HG03060 (cell line): Measurements from ENCODE around the gene SDF4.
"Not testable (repeated sequence)": the region's sequence is repeated elsewhere in the genome, so short reads cannot be mapped to it uniquely, and the experiment has no call there.

Experiments
- ATAC-seq: cut with Tn5 transposase; IDR thresholded peaks from one replicate; pipeline ENCODE4 v1.9.1; 2021; ENCODE audit warnings: low read depth, moderate number of reproducible peaks; ENCODE audit not compliant: unreplicated experiment

Gene SDF4

DNA sequence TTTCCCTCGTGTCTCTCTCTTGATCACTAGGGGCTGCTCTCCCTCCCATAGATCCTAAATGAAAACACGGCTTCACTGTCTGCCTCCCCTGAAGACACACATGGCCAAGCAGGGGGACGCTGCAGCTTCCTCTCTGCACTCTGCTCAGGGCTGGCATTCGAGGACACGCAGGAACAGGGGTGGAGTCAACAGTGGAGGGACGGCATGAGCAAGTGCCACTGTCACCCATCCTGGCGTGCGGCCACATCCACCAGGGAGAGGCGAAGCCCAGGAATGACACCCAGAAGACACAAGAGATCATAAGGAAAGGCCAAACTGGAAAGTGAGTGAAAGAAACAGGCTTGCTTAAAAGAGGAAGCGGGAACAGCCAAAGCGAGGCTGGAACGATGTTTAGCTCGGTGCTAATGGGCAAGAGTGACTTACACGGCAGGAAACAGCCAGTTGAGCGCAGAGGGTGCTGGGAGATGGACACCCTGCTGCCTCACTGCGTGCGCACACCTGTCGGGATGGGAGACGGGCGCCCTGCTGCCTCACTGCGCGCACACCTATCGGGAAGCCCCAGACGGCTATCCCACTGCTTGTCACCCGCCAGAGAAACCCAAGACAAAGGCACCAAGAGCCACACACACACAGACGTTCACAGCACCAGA, 28.3 kb upstream of the SDF4 start:
- no peak for ATAC-seq

DNA sequence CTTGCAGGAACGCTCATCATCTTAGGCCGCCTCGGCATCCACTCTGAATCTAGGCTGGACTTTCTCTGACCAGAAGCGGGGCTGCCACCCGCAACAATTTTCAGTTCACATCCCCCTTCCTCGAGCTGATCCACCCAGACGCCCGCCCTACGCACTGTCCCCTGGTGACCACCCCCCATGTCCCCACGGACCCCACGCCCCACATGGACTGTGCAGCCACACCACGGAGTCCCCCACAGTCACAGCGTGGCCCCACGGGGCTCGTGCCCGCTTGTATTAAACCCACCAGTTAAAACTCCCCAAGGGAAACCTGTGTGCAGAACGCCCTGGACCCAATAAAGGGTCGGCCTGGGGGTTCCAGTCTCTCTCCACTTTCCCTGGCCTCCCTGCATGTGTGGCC, 27.7 kb upstream of the SDF4 start:
- ATAC-seq, result no peak

DNA sequence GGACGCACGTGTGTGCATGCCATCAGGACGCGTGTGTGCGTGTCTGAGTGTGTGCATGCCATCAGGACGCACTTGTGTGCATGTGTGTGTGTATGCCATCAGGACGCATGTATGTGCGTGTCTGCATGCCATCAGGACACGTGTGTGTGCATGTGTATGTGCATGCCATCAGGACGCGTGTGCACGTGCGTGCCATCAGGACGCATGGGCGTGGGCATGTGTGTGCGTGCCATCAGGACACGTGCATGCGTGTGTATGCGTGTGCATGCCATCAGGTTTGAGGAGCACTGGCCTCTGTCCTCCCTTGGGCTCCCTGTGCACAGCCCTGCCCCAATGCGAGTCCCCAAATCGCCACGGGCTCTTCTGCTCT, 27.3 kb upstream of the SDF4 start:
- no peak for ATAC-seq

DNA sequence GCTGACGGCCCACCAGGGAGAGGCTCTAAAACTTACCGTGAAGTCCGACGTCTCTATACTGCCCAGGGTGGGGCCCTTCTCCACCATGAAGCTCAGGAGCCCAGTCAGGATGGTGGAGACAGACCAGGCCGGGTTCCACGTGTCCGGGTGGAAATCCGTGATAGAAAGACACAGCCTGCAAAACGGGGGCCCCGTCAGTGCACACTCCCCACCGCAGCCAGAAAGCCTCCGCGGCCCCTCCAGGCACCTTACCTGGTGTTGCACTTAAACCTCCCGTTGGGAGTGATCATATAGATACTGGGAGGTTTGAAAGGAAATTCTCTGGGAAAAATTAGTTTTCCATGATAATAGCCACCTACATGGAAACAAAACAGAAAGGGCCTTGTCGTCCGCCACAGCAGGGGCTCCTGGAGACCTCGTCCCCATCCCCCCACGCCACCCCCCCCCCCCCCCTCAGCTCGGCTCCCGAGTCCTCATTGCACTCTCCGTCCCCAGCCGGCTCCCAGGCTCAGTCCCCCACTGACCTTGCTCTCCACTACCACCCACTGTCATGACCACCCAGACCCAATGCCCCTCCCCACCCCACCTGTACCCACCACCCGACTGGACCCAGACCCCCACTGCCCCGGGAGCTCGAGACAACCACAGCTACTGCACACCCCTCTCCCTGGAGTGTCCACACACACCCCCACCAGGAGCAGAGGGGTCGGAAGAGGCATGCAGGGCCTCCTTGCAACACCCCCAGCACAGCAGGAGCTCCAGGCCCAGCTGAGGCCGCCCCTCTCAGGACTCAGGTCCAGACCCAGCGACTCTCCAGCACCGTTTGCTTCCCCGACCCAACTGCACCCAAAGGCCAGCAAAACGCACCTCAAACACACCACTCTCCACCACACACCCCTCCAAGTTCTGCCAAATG, 25.4 kb upstream of the SDF4 start:
- no peak for ATAC-seq

DNA sequence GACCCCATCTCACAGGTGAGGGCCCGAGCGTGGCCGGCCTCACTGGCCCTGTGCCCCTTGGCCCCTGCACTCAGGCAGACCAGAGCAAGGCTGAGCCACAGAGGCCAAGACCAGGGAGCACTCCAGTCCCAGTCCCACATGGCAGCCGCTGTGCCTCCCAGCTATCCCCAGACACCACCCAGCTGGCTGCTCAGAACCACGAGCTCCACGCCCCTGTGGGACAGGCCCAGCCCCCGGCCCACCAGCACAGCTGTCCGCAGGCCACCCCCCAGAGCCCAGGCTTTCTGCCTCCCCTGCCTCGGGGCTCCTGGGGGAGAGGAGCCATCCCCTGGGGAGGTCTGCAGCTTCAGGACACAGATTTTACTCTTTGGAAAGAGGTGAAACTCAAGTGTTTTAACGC, 23.8 kb upstream of the SDF4 start:
- no peak for ATAC-seq

DNA sequence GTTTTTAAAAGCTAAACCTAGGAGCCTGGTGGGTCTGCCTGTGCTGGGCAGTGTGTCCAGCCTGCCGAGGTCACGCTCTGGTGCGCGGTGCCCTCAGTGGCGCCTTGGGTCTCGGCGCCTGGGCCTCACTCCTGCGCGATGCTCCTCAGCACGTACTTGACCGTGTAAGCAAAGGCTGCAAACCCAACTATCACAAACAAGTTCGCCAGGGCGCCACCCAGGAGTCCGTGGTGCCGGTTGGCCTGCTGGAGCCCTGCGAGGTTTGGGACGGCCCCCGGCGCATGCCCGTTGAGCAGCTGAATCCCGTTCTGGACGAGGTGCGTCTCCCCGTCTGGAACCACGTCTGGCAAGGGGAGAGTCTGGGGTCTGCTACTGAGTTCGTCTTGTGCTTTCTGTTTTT, 23.3 kb upstream of the SDF4 start:
- ATAC-seq, result no peak

DNA sequence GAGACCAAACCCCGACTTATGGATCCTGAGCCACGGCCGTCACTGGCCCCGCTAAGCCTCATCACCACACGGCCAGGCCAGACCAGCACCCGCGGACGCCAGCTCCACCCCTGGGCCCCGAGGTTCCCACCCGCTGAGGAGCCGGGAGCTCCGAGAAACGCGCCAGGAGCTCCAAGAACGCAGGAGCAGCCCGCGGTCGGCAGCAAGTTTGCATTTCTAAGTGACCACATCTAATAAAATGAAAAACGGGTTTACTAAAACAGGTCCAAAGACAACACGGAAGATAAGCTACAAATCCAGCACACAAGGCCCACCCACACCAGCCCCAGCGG, 22.8 kb upstream of the SDF4 start:
- no peak for ATAC-seq

DNA sequence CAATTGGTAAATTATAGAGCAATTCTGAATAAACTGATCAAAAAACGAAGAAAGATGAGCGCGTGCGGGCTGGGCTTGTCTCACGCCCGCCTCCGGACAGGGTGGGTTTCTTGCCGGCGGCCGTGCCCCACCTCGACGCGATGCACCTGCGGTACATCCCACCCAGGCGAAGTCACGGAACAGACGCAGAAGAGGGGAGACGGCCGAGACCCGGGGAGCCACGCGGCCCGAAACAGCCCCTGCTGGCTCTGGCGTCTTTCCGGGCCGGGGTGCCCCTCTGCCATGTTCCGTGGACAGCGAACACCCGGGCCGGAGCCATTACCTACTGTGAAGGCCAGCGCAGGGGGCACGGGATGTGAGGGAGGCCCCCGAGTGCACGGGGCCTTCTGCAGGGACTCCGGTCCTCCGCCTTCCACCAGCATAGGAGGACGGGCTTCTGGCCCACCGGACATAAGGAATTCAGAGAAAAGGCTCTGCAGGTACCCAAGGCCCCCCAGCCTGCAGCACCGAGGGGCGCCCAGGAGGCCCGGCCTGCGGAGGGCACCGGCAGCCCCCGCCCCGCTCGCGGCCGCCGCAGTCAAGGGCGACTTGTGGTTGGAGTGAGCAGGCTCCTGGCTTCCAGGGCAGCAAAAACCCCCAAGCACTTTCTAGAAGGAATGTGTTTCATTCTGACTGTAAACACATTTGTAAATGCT, 22.3 kb upstream of the SDF4 start:
- ATAC-seq, result no peak

DNA sequence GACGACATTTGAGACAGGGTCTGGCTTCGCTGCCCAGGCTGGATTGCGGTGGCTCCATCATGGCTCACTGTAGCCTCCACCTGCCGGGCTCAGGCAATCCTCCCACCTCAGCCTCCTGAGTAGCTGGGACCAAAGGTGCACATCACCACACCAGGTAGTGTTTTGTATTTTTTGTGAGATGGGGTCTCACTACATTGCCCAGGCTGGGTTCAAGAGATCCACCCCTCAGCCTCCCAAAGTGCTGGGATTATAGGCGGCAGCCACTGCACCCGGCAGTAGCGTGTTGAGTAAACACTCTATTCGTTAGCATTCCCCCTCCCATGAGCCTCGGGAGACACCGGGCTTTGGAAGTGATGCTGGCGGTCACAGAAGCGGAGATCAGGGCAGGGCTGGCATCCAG, 21.5 kb upstream of the SDF4 start:
- ATAC-seq, result no peak

DNA sequence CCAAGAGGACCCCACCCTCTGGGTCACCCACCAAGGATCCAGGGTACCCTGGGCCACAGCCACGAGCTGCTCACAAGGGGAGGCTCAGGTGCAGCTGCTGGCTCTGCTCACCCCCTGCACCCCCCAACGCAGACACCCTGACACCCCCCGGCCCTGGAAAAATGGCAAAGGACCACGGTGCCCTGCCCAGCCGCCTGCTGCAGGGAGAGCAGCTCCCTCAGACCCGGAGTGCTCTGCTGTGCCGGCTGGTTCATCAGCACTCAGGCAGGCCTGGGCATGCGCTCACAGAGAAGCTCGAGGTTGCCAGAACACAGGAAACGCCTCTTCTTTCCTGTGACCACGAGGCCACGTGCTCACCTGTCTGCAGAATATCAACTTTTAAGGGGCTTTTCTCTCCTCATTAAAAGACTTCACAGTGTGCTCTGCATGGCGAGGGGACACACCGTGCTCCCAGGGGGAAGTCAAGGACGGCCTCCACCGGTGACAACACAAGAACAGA, 19.0 kb upstream of the SDF4 start:
- no peak for ATAC-seq

DNA sequence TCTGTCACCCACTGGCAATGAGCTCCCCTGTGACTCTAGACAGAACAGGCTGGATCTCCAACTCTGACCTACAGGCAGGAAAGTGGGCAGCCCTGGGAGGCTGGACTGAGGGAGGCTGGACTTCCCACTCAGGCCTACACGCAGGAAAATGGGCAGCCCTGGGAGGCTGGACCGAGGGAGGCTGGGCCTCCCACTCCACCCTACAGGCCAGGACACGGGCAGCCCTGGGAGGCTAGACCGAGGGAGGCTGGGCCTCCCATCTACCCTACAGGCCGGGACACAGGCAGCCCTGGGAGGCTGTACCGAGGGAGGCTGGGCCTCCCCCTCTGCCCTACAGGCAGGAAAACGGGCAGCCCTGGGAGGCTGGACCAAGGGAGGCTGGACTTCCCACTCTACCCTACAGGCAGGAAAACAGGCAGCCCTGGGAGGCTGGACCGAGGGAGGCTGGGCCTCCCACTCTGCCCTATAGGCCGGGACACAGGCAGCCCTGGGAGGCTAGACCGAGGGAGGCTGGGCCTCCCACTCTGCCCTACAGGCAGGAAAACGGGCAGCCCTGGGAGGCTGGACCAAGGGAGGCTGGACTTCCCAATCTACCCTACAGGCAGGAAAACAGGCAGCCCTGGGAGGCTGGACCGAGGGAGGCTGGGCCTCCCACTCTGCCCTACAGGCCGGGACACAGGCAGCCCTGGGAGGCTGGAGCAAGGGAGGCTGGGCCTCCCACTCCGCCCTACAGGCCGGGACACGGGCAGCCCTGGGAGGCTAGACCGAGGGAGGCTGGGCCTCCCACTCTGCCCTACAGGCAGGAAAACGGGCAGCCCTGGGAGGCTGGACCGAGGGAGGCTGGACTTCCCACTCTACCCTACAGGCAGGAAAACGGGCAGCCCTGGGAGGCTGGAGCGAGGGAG, 16.5 kb upstream of the SDF4 start:
- ATAC-seq, result not testable (repeated sequence)

DNA sequence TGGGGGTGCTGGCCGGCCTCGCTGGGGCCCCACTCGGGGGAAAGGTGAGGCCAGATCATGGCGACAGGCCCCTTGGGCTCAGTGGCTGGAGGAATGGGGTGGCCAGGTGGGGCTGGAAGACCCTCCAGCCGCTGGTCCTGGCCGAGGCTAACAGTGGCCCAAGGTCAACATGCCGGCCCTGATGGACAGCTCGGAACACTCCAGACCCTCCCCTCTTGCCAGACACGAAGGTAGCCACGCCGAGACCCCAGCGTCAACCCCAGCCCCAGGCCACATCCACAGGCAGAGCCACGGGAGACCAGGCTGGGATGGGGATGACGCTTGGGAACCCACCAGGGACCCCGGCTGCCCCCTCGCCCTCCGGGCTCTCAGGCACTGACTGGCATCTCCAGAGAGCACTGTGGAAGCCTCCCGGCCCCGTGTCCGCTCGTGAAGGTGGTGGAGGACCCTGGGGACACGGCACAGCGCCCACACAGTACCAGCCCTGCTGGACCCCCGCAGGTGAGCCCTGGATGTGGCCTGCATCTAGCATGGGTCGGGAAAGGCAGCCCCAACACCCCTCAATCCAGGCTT, 15.6 kb upstream of the SDF4 start:
- ATAC-seq, result no peak

DNA sequence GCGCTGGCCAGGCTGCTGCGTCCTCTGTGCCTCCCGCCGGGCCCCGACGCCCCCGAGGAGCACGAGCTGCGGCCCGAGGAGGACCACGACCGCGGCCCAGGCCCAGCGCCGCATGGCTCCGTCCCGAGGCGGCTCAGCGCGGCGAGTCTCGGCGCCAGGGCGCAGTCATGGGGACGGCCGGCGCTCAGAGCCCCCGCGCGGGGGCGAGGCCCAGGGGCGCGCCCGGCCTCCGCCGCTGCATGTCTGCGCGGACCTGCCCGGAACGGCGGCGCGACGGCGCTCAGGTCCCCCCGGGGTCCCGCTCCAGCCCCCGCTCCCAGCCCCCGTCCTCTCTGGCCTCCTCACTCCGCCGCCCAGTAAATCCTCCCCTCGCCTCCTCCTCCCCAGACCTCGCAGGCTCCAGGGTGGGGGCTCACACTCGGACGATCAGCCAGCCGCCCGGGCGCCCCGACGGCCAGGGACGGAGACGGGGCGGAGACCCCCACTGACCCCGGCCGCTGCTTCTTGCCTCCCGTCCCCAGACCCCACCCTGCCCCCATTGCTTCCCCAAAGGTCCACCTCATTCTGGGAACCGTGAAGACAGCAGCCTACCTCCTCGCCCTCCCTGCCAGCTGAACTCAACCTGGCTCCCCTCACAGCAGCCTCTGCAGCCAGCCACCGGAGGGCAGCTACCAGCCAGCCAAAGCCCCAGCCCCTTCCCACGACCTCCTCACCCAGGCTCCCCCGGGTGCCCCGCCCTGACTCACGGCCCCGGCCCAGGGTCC, 15.0 kb upstream of the SDF4 start, which contains the start of gene C1QTNF12:
Gene C1QTNF12, minus strand, starts transcription at position 146 of the 764 bp plus-strand sequence. Its CDS starts 32 bp downstream, at position 114.
- no peak for ATAC-seq

DNA sequence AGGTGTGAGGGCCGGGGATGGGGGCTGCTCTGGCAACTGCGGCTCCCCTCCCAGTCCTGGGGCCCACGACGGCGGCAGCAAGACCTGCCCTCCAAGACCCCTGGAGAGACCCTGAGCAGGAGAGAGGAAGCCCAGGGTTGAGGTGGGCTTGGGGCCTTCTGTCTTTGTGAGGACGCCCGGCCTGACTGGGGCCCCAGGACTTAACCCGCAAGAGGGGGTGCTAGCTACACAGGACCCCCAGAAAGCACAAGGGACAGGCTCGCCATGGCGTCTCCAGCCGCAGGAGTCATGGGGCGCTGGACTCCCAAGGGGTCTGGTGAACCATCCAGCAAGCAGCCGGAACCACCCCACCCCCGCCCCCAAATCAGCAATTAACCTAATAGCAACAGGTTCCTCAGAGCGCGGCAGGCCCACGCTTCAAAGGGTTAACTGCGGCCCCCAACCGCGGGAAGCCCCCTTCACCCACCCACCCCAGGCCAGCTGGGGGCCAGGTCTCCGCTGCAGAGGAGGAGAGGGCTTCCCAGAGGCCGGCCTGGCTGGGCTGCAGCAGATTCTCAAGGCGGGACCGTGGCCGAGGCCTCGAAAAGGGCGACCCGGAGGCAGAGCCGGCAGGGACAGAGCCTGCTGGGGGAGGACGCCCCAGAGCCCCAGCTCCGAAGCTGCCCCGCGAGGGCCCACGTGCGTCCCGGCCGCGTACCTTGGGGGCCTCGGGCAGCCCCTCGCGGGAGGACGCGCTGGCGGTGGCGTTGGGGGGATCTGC, 14.2 kb upstream of the SDF4 start:
- ATAC-seq, result no peak

DNA sequence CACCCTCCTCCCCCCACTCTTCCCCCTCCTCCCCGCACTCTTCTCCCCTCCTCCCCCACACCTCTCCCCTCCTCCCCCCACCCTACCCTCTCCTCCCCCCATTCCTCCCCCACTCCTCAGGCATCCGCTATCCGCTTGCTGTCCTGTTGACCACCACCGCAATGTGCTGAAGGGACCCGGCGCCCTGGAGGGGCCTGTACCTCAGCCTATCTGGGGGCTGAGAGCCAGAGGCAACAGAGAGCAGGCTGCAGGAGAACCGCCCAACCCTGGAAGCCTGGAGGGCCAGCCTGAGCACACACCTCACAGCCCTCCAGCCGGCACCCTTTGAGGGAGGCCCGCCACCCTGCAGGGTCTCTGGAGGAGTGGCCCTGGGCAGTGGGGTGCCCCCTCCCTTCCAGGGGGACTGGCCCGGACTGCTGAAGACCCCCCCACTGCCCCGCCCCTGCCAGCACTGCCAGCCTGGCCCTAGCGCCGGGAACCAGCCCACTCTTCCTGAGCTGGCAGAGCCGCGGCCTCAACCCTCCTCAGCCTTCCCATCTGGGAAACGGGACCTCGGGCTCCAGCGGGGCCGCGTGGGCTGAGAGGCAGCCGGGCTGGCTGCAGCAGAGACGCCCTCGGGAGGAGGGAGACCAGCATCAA, 13.5 kb upstream of the SDF4 start:
- ATAC-seq, result no peak

DNA sequence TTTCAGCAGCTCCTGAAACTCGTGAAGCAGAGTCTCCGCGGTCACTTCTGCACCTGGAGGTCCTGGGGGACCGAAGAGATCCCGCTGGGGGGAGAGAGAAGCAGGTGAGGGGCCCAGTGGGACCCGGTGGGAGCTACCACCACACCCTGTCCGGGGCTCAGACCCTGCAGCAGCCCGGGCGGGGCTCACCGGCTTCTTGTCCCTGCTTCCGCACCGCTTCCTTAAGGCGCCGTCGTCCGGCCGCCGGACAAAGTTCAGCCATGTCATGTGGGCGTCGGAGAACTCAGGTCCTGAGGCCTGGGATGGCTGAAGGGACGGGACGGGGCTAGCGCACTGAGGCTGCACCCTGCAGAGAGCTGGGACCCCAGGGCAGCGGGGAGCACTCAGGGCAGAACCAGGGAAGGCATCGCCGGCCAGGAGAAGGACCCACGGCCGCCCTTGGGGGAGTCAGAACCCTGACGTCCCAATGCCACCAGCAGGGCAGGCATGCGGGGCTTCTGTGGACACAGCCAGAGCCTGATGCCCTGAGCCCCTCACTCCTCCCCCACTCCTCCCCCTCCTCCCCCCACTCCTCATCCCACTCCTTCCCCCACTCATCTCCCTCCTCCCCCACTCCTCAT, 12.5 kb upstream of the SDF4 start:
- no peak for ATAC-seq

DNA sequence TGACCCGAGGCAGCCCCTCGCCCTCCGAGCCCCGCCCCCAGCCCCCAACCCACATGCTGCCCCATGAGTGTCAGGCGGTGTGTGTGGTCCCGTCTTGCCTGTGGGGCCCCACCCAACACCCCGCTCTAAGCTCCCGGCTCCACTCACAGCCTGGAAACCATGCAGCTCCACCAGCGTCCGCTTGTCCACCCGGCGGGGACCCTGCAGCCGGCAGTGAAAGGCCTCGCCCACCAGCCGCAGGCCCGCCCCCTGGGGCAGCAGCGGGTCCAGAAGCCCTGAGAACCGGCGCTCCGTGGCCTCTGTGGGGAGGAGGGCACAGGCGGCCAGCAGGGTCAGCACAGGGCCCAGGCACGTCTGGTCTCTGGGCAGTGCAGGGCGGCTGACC, 12.0 kb upstream of the SDF4 start:
- ATAC-seq, result no peak

DNA sequence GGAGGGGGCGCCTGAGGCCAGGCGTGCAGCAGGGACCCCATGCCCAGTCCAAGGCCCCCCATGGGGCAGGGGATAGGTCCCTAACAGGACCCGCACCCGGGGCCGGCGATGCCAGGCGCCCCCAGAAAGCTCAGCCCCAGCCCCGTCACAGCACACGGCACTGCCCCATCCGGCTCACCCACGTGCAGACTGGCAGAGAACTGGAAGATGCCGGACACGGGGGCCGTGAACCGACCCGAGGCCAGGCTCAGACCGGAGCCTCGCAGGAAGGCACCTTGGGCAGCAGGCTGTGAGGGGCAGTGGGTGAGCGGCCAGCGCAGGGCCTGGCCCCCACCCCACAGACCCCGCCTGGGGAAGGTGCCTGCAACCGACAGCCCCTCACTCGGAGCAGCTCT, 11.5 kb upstream of the SDF4 start:
- ATAC-seq, result no peak
